C1 segment of cervical spinal cord (tissue), 14 donors: ENCODE results near the gene MGARP.
"Not testable (repeated sequence)": the region's sequence is repeated elsewhere in the genome, so short reads cannot be mapped to it uniquely, and the experiment has no call there.

Source experiments
- DNase-seq, 14 donors: peaks; one replicate each; lab custom pipeline; 2025; lab: John Stamatoyannopoulos, UW

MGARP gene

DNA sequence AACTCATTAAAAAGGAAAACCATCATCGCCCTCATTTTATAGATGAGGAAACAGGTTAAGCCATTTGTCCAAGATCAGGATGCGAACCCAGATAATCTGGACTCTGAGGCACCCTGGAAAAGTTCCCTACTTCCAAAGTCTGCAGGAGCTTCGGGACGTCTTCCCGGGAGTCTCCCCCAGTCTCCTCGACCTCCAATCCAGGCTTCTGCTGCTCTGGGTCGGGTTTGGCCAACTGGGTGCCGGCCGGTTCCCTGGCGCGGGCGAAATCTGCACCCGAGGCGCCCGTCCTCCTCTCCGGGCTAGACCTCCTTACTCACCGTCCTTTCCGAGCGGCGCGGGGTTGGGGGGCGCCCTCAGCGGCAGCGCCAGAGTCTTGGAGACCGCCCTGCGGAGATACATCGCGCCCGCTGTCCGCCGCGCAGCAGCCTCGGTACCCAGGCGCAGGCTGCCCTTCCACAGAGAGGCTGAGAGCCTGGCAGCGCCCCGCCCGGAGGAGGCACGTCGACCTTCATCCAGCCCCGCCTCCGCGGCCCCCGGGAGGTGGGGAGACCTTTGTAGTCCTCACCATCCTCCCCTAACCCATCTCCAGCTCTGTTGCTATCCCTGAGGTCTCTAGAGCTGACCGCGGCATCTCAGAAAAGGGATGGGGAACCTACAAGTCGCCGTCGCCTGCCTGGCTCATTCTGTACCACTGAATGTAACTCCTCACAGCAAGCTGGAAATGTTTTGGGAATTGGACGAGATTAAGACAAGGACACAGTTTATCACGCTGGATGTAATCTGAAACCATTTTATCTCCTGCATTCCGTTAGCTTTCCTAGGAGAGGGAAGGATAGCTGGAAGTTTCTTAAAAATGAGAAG lies at the start of gene MGARP:
MGARP (minus strand) TSS at position 466 of the 861 bp plus-strand sequence; CDS start at position 399, 67 bp downstream.
- DNase-seq, result peak in 9 of 14 donors; percentile 1 to 80 (median 11)

DNA sequence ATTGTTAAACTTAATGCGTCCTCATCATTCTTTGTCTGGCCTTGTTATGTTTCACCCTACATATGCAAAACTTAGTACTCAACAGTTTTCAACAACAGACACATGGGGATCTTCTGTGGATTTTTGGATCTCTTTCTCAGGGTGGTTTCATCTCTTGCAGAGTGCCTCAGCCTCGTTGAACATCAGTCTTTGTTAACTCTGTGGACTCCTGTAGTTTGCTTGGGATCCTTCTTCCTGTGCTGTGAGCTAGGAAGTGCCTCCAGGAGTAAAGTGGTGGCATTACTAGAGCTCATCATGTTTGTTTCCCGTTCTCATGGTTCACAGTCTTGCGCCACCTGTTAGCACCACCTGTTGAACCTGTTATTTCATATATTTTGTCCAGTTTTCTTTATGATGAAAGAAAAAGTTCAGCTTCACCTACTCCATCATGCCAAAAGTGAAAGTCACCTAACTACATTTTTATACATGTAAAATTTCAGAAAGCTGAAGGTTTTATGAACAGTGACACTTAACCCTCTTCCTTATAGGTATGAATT lies 49.7 kb upstream of the MGARP start:
- no peak for DNase-seq

DNA sequence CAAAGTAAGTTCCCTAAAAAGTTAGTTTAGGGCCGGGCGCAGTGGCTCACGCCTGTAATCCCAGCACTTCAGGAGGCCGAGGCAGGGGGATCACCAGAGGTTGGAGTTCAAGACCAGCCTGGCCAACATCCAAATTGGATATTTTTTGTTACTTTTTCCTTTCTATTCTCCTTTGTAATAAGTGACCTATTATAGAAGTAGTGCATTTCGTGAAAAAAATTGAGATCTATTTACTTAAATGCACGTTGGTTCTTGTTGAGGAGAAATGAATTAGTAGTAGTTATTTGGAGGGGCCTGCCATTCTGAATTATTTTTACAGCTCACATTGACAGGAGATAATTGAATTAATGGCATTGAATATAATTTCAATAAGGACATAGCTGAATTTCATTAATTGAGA lies 44.6 kb upstream of the MGARP start:
- no peak for DNase-seq

DNA sequence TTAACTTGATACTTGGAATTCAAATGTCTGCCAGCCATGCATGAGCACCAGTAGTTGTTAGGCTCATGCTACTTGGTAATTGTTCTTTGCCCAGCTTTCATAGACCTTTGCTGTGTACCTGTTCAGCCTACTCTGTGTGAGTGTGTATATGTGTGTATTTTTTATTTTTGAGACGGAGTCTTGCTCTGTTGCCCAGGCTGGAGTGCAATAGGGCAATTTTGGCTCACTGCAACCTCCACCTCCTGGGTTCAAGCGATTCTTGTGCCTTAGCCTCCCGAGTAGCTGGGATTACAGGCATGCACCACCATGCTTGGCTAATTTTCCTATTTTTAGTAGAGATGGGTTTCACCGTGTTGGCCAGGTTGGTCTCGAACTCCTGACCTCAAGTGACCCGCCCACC lies 42.5 kb upstream of the MGARP start:
- not testable (repeated sequence) for DNase-seq

DNA sequence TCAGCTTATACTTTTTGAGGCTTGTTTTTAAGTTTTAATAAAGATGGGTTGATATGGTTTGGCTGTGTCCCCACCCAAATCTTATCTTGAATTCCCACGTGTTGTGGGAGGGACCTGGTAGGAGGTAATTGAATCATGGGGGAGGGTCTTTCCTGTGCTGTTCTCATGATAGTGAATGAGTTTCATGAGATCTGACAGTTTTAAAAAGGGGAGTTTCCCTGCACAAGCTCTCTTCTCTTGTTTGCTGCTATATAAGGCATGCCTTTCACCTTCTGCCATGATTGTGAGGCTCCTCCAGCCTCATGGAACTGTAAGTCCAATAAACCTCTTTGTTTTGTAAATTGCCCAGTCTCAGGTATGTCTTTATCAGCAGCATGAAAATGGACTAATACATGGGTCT lies 42.0 kb upstream of the MGARP start:
- not testable (repeated sequence) for DNase-seq

DNA sequence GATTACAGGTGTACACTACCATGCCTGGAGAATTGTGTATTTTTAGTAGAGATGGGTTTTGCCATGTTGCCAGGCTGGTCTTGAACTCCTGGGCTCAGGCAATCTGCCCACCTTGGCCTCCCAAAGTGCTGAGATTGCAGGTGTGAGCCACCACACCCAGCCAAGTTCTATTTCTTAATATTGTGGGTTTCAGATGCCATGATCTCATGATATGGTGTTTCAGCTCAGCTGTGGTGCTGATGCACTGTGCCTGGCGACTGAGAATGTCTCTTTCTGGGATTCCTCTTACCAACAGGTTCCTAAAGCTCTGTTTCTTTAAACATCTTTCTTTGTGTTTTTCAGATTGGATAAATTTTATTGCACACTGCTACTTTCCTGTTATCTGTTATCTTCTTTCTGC lies 39.5 kb upstream of the MGARP start:
- no peak for DNase-seq

DNA sequence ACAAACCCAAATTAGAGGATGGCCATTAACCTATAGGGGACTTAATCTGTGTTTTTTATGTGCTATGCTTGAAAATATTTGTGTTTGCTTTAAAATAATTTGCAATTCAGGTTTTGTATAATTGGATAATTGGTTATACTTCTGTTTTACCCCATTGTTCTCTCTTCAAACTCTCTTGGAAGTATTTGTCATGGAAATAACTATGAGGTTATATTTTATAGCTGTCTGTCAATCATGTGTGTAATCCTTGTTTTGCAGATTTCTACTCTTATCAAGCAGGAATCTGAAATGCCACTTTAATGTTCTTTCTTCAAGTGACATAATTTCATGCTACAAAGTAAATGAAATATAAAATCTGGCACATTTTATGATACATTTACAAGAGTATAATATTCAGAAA lies 37.6 kb upstream of the MGARP start:
- no peak for DNase-seq

DNA sequence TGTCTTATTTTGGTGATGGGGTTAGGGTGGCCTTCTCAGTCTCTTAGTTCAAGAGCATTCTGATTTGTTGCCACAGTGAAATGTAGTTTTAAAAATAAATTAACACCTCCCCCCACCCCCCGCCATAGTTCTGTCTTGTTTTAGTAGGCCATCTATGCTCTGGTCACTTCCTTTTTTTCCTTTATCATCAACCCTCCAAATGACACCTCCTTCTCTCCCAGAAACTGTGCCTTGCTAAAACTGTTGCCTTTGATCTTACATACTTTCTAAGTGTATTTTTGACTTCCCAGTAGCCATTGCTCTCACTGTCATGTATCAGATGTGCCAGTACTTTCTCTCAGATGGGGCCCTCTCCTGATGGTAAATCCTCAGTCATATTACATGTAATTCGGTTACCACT lies 36.7 kb upstream of the MGARP start:
- DNase-seq, result no peak

DNA sequence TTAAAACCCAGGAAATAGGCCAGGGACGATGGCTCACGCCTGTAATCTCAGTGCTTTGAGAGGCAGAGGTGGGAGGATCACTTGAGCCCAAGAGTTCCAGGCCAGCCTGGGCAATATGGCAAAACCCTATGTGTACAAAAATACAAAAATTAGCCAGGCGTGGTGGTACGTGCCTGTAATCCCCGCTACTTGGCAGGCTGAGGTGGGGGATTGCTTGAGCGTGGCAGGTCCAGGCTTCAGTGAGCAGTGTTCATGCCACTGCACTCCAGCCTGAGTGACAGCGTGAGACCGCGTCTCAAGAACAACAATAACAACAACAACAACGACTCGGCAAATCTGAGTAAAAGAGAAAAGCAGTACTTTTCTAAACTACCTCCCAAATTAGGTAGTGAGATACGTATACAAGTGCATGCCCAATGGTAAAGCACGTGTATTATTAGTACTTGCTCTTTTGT lies 35.2 kb upstream of the MGARP start:
- no peak for DNase-seq

DNA sequence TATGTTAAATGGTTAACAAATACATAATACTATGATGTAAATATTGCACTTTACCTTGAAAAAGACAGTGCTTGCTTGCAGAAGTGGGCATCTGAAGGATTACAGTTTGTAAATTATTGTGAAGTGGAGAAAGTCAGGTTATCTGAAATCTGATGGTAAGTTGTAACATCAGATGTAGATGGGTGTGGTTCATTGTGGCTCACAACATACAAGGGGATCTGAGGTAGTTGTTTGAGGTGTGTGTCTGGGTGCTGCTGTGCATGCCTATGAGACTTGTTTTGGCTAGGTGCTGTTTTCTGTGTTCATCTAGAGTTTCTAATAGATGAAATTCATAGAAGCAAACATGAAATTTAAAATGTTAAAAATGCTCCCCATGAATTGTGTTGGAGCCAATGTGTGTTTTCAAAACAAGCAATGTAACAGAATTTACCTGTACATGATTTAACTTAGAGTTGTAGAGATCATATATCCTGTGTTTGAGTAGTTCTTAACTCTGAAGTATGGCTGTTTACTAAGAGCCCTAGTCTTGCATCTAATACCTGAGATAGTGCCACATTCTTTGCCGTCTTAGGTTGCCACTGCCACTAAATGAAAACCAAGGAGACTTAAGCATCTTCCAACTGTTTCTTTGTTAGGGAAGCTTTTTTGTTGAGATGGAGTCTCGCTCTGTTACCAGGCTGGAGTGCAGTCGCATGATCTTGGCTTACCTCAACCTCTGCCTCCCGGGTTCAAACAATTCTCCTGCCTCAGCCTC lies 34.2 kb upstream of the MGARP start:
- DNase-seq, result no peak

DNA sequence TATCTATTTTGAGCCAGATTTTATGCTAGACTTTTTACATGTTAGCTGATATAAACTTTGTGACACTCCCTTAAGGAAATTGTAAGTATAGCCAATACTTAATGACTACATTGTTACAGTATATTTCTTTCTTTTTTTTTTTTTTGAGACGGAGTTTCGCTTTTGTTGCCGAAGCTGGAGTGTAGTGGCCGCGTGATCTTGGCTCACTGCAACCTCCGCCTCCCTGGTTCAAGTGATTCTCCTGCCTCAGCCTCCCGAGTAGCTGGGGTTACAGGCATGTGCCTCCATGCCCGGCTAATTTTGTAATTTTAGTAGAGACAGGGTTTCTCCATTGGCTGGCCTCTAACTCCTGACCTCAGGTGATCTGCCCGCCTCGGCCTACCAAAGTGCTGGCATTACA lies 33.4 kb upstream of the MGARP start:
- DNase-seq, result not testable (repeated sequence)

DNA sequence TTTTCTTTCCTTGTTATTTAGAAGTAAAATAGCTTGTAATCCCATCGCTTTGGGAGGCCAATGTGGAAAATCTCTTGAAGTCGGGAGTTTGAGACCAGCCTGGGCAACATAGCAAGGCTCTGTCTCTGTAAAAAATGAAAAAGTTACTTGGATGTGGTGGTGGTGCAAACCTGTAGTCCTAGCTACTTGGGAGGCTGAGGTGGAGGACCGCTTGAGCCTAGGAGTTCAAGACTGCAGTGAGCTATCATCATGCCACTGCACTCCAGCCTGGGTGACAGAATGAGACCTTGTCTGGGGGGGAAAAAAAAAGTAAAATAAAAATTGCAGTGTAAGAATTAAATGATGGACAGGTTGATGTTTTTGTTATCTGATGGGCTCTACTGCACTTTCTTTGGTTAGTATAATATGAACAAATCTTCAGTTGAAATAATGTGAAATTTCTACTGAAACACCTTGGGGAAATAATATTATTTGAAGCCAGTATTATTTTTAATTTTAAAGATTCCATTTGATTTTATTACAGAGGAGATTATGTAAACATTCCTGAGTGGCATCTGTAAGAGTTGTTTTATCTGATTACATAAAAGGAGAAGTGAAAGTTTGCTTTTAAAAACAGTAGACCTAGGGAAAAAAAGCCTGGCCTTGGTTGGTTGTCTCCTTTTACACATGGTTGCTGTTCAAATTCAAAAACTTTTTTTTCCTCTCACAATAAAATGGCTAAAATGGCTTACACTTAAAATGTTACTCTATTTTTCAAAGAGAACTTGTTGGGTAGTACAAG lies 32.7 kb upstream of the MGARP start:
- no peak for DNase-seq

DNA sequence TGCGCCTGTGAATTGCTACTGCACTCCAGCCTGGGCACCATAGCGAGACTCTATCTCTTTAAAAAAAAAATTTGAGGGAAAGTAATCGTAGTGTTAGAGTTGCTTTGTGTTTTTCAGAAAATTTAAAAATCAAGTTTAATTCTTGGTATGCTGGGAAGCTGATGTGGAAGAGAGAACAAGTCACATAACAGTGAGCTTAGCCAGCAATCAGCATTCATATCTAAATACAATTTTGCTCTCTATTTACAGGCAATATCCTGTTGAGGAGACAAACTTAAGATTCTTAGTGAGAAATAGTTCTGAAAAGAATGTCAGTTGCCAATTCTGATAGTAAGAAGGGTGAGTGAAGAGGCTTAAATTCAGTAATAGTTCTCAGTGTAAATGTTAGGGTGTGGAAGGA lies 31.9 kb upstream of the MGARP start:
- no peak for DNase-seq

DNA sequence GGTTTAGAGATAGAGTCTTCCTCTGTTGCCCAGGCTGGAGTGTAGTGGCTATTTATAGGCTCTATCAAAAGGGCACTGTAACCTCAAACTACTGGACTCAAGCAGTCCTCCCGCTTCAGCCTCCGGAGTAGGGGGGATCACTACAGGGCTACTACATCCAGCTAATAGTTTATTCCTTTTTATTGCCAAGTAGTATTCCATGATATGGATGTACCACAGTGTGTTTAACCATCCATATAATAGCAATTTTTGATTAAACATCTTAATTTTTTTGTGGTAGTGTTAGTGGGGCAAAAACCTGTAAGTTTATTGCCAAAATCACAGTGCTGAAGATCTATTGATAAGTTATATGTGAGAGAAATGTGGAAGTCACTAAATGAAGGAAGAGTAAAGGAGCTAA lies 24.9 kb upstream of the MGARP start:
- no peak for DNase-seq

DNA sequence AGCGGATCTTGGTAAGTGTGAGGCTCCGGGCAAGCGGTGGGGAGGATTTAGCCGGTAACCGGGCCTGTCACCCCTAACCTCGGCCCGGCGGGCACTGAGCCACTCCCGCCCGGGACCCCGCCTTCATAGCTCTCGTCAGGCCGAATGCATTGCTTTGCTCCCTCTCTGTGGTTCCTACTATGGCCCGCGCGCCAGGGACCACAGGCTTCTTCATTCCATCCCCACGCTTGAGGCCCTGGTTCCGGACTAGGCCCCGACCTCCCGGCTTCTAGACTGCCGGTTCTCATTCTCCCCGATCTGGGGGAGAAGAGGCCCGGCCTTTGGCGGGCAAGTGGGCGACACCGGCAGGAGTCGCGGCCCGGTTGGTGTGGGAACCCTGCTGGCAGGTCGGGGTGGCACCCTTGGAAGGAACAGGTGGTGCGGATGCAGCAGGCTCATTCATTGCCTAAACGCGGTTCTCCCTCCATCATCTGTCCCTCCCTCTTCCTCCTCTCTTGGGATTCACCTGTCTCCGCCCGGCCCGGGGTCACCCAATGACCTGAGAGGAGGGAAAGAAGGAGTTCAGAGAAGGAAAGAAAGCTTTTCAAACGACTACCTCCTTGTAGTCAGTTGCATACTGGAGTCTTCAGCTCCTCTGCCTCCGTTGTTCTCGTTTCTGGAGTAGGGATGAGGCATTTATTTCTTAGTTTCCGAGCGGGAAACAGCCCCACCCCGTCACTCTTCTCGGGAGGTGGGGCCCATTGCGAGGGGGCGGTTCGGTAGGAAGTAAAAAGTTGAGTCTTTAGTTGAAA lies 22.0 kb upstream of the MGARP start, which contains the start of gene NDUFC1:
NDUFC1 (minus strand) TSS at position 657 of the 791 bp plus-strand sequence. CDS start 6,679 bp downstream, outside the sequence.
- DNase-seq, result peak in 11 of 14 donors; percentile 36 to 77 (median 60)

DNA sequence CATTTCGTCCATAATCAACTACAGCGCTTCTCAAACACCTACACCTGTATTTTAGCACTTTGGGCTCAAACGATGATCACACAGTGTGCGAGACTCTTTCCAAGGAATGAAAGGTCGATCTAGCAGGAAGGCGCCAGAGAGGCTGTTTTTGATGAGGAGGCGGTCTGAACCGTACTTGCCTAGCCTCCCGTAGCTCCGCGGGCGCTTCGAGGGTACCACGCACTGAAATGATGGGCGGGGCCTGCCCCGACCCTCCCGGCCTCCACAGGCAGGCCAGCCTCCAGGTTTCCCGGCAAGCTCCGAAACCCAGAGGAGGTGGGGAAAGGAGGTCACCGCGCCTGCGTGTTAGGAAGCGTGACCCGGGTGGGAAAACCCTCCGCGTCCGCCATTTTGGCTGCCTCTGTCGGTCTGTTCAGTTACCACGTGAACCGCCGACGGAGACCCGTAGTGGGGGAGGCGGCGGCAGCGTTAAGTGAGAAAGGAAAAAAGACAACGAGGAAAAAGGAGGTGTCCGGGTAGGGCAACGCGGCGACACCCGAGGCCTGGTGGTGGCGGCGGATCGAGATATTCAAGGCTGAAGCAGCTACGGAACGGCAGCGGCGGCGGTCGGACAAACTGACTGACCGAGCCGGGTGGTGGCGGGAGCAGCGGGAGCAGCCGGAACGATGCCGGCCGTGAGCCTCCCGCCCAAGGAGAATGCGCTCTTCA lies 21.2 kb upstream of the MGARP start, which contains the start of gene NAA15:
NAA15 (plus strand) TSS at position 393 of the 708 bp plus-strand sequence; CDS start at position 666, 273 bp downstream.
- DNase-seq, result peak; percentile 92 to 99 (median 96)

DNA sequence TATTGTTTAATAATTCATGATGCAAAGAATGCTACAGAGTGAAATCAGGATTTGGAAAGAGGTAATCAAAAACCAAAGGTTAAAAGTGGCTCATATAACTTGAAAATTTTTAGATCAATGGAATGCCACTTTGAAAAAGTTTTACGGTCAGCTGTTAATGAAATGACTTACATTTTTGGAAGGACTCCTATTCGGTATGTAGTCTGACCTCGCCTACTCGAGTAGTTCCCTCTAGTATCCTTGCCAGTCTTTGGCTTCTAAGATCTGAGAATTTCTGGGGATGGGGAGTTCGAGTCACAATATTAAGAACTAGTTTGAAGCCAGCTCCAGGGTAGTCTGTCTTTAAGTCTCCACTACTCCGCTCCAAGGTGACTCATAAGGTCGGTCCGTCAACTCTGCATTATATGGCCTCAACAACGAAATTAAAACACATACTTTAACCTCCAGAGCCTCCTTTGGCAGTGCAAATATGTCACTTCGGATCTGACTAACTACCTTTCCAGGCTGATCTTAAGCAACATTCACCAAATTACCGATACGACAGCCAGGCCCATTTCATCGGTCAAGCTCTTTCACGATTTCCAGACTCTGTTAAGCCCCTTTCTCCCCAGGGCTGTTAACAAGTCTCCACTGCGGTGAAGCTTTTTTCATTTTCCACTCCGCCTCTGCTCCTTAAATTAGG lies 20.5 kb upstream of the MGARP start:
- peak in 4 of 14 donors; percentile 50 to 62 (median 60) for DNase-seq

DNA sequence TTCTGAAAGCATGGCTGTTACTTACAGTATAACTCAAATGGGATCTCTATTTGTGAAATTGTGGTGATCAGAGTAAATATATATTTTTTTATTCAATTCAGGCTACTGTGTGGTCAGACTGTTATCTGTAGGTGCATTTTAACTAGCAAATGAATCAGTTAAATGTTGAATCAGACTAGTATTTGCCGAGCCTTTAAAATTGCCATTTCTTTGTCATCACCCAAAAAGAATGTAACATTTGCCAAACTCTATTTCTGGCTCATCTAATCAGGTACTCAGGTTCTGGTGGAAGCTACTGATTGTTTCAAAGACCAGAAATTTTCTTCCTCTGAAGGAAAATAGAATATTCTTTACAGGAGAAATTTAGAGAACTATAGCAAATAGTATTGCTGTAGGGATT lies 19.5 kb upstream of the MGARP start:
- no peak for DNase-seq

DNA sequence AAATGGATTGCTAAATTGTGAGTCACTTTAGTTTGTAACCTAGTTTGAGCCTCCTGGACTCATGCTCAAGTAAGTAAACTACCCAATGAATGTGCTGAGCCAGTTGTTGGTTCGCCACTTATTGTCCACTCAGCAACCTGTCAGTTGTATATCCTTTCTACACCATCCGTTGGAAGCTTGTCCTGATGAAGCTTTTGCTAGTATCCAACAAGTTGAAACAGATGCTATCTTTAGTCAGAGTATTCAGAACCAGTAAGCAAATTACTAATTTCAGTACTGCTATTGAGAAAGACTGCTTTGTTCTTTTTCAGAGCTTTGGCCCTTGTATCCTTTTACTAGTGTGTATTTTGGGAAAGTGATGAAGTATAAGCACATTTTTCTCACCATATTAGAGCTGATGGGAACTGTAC lies 17.0 kb upstream of the MGARP start:
- no peak for DNase-seq
